OCI-LY1 (cell line): Measurements from ENCODE around the gene MR1.

Experiments used
- H2AFZ ChIP-seq: fragments of 200-600 bp; sonication (generic), shearing (Covaris generic); 2 replicates; pipeline ENCODE4 v1.6.0; 2014; ENCODE audit warnings: antibody characterized with exemption, mild to moderate bottlenecking, low read length
- H3F3A ChIP-seq: fragments of 200-600 bp; sonication (generic), shearing (Covaris generic); 2 replicates; pipeline ENCODE4 v1.6.0; 2014; ENCODE audit warnings: mild to moderate bottlenecking, antibody characterized with exemption, low read length, moderate library complexity; ENCODE audit not compliant: insufficient read depth
- H3K27ac ChIP-seq: fragments of 200-600 bp; sonication (generic); 2 replicates; pipeline ENCODE4 v1.5.1; 2014; ENCODE audit warnings: low read length, mixed run types, mild to moderate bottlenecking, low read depth; ENCODE audit not compliant: poor library complexity, severe bottlenecking
- H3K27me3 ChIP-seq: fragments of 200-600 bp; sonication (generic); 2 replicates; pipeline ENCODE4 v1.6.0; 2014; ENCODE audit warnings: antibody characterized with exemption, mild to moderate bottlenecking, low read length, moderate library complexity; ENCODE audit not compliant: insufficient read depth
- H3K36me3 ChIP-seq: fragments of 200-600 bp; sonication (generic); 2 replicates; pipeline ENCODE4 v1.6.1; 2014; ENCODE audit warnings: mild to moderate bottlenecking, antibody characterized with exemption, low read length, moderate library complexity, mixed read lengths; ENCODE audit not compliant: insufficient read depth
- H3K4me1 ChIP-seq: fragments of 200-600 bp; sonication (generic); 2 replicates; pipeline ENCODE4 v1.5.1; 2014; ENCODE audit warnings: mild to moderate bottlenecking, low read length, moderate library complexity; ENCODE audit not compliant: insufficient read depth, severe bottlenecking
- H3K4me2 ChIP-seq: fragments of 200-600 bp; sonication (generic), shearing (Covaris generic); 2 replicates; pipeline ENCODE4 v1.6.1; 2014; ENCODE audit warnings: low read length
- H3K4me3 ChIP-seq: fragments of 200-600 bp; sonication (generic); 2 replicates; pipeline ENCODE4 v1.5.1; 2014; ENCODE audit warnings: low read length, low read depth, mild to moderate bottlenecking, mixed read lengths; ENCODE audit not compliant: poor library complexity, severe bottlenecking
- H3K79me2 ChIP-seq: fragments of 200-600 bp; shearing (Covaris generic); 2 replicates; pipeline ENCODE4 v1.6.1; 2016; ENCODE audit warnings: mixed run types, low read length, mixed read lengths; ENCODE audit not compliant: insufficient read depth
- H3K9ac ChIP-seq: fragments of 200-600 bp; sonication (generic), shearing (Covaris generic); 2 replicates; pipeline ENCODE4 v1.6.1; 2014; ENCODE audit warnings: mild to moderate bottlenecking, low read length, mixed read lengths
- H3K9me2 ChIP-seq: fragments of 200-600 bp; sonication (generic), shearing (Covaris generic); 2 replicates; pipeline ENCODE4 v1.6.1; 2014; ENCODE audit warnings: low read depth, mild to moderate bottlenecking, low read length, mixed read lengths
- H3K9me3 ChIP-seq: fragments of 200-600 bp; shearing (Covaris generic); 2 replicates; pipeline ENCODE4 v1.6.1; 2014; ENCODE audit warnings: low read length, mixed read lengths
- H4K20me1 ChIP-seq: fragments of 200-600 bp; sonication (generic), shearing (Covaris generic); 2 replicates; pipeline ENCODE4 v1.6.0; 2016; ENCODE audit warnings: mild to moderate bottlenecking, low read length; ENCODE audit not compliant: insufficient read depth
- EZH2 ChIP-seq: fragments of 200-600 bp; sonication (generic), shearing (Covaris generic); IDR thresholded peaks from 2 replicates; pipeline ENCODE4 v1.8.0; 2017; ENCODE audit warnings: borderline replicate concordance, mixed run types, mild to moderate bottlenecking, antibody characterized with exemption, low read length, moderate library complexity, mixed read lengths
- TF ChIP-seq, protein P1 (sequence below): fragments of 200-600 bp; sonication (generic), shearing (Covaris generic); IDR thresholded peaks from 2 replicates; pipeline ENCODE4 v1.5.1; 2017; ENCODE audit warnings: mild to moderate bottlenecking, antibody characterized with exemption, low read length, moderate library complexity, mixed read lengths

The MR1 gene

DNA sequence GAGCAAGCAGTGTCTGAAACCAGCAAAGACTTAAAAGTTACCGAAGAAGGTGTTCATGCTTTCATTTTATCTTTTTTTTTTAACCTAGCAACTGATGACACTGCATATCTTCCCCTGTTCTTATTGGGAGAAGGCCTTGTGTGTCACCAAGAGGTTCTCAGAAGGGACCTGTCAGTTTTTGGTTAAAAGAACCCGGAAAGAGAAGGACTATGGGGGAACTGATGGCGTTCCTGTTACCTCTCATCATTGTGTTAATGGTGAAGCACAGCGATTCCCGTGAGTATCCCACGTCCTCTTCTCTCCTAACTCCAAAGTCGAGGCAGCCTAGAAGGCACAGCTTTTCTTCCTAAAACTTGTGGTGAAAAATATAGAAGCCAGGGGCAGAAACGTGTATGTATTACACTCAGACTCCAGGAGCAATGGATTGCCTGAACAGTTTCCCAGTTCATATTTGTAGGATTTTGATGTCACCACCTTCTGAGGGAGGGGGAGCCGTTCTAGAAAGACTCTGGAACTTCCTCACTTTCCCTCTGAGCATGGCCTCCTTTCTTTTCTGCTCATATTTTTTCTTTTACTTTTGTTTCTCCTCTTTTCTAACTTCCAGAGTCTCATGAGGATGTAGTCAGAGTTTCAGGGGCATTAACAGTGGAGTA lies at the start of gene MR1:
Gene MR1, plus strand, starts transcription at position 185 of the 653 bp plus-strand sequence. Its CDS starts 25 bp downstream, at position 210.
- H3K9ac ChIP-seq: no peak within 1 kb of the TSS
- no peak for TF ChIP-seq EZH2
- TF ChIP-seq, protein P1, sequence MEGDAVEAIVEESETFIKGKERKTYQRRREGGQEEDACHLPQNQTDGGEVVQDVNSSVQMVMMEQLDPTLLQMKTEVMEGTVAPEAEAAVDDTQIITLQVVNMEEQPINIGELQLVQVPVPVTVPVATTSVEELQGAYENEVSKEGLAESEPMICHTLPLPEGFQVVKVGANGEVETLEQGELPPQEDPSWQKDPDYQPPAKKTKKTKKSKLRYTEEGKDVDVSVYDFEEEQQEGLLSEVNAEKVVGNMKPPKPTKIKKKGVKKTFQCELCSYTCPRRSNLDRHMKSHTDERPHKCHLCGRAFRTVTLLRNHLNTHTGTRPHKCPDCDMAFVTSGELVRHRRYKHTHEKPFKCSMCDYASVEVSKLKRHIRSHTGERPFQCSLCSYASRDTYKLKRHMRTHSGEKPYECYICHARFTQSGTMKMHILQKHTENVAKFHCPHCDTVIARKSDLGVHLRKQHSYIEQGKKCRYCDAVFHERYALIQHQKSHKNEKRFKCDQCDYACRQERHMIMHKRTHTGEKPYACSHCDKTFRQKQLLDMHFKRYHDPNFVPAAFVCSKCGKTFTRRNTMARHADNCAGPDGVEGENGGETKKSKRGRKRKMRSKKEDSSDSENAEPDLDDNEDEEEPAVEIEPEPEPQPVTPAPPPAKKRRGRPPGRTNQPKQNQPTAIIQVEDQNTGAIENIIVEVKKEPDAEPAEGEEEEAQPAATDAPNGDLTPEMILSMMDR: no peak
- no peaks in the 10 kb centered on the region for H3K36me3 ChIP-seq
- no peak within 1 kb of the TSS for H3K4me3 ChIP-seq
- no peaks in the 10 kb centered on the region for H3K79me2 ChIP-seq
- H4K20me1 ChIP-seq: no peaks in the 10 kb centered on the region
- no peaks in the 10 kb centered on the region for H3F3A ChIP-seq
- no peak within 1 kb of the TSS for H3K4me2 ChIP-seq
- H3K9me2 ChIP-seq: no peaks in the 10 kb centered on the region
- H2AFZ ChIP-seq: no peak within 1 kb of the TSS
- no peak within 1 kb of the TSS for H3K27ac ChIP-seq
- H3K4me1 ChIP-seq: no peaks in the 10 kb centered on the region
- H3K27me3 ChIP-seq: no peaks in the 10 kb centered on the region
- H3K9me3 ChIP-seq: no peaks in the 10 kb centered on the region

DNA sequence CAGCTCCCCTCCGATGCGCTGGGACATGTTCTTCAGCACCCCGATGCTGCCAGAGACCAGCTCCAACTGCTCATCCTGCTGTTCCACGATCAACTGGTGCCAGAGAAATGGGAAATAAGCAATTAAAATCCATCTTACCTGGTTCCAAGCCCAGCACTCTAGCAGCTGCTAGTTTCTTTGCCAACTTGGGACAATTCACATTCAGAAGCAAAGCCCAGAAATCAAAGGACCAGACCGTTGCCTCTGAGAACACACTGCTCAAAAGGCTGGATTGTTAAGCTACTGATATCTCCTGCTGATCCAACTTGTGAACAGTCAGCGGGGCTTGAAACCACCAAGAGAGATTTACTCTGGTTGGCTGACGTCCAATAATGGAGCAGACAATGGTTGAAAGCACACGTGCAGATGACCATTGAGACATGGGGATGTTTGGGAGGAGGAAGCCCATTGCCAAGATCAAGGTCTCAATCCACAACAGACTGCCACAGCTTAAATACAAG lies 45.5 kb upstream of the MR1 start:
- H3F3A ChIP-seq: no peaks in the 10 kb centered on the region
- H3K4me2 ChIP-seq: no peak overlapping the region
- no peaks in the 10 kb centered on the region for H3K79me2 ChIP-seq
- H2AFZ ChIP-seq: no peak overlapping the region
- H3K27ac ChIP-seq: no peak overlapping the region
- H3K9me3 ChIP-seq: no peaks in the 10 kb centered on the region
- no peaks in the 10 kb centered on the region for H3K4me1 ChIP-seq
- no peaks in the 10 kb centered on the region for H4K20me1 ChIP-seq
- no peaks in the 10 kb centered on the region for H3K27me3 ChIP-seq
- H3K9ac ChIP-seq: no peak overlapping the region
- no peak for TF ChIP-seq EZH2
- TF ChIP-seq, protein P1: no peak
- H3K4me3 ChIP-seq: no peak overlapping the region
- no peaks in the 10 kb centered on the region for H3K9me2 ChIP-seq
- peaks cover 67% of the 10 kb centered on the region for H3K36me3 ChIP-seq

DNA sequence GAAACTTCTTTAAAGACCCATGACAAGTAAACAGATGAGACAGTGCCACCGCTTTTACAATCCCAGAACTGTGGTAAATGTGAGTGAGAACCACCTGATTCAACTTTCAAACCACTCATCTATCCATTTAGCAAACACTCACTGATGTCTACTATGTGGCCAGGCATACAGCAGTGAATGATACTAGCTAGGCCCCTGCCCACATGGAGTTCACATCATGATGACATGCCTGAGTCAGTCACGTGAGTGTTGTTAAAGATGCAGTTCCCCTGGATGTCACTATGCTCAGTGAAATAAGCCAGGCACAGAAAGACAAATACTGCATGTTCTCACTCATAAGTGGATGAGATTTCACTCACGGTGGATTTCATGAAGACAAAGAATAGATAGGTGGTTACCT lies 39.5 kb upstream of the MR1 start:
- H3K9ac ChIP-seq: no peak overlapping the region
- H3K9me3 ChIP-seq: no peaks in the 10 kb centered on the region
- no peaks in the 10 kb centered on the region for H3K9me2 ChIP-seq
- TF ChIP-seq, protein P1: no peak
- no peak for TF ChIP-seq EZH2
- H3K79me2 ChIP-seq: no peaks in the 10 kb centered on the region
- no peaks in the 10 kb centered on the region for H3K27me3 ChIP-seq
- H3K27ac ChIP-seq: no peak overlapping the region
- H3K36me3 ChIP-seq: peaks cover 44% of the 10 kb centered on the region
- no peaks in the 10 kb centered on the region for H3F3A ChIP-seq
- H2AFZ ChIP-seq: no peak overlapping the region
- H3K4me3 ChIP-seq: no peak overlapping the region
- no peaks in the 10 kb centered on the region for H3K4me1 ChIP-seq
- no peak overlapping the region for H3K4me2 ChIP-seq
- no peaks in the 10 kb centered on the region for H4K20me1 ChIP-seq
